Stimulated activated CD8-positive, alpha-beta memory T cell treated with anti-CD3 and anti-CD28 coated beads, Interleukin-12 subunit alpha, Interleukin-12 subunit beta, amount 100 ng/mL, for 24 hours (primary cell): Measurements from ENCODE around the gene DCBLD1.
"Not testable (repeated sequence)": the region's sequence is repeated elsewhere in the genome, so short reads cannot be mapped to it uniquely, and the experiment has no call there.

Source experiments
- DNase-seq: peaks from one replicate; pipeline ENCODE4 v3.0.0-alpha.2; 2020; ENCODE audit errors: extremely low read depth

The DCBLD1 gene

GRCh38 chr6:117482240-117483003 lies at the start of gene DCBLD1:
Gene DCBLD1, plus strand, starts transcription at chr6:117482674. Its CDS starts 108 bp downstream, at chr6:117482782.
- no peak for DNase-seq

- no peak for DNase-seq
Observed at GRCh38 chr6:117440706-117441525, 41.6 kb upstream of the DCBLD1 start.

- no peak for DNase-seq
Observed at GRCh38 chr6:117441824-117442264, 40.6 kb upstream of the DCBLD1 start.

- DNase-seq = not testable (repeated sequence)
Observed at GRCh38 chr6:117442313-117442712, 40.2 kb upstream of the DCBLD1 start.

GRCh38 chr6:117444600-117444999 lies 37.9 kb upstream of the DCBLD1 start:
- no peak for DNase-seq

- no peak for DNase-seq
Observed at GRCh38 chr6:117446861-117447260, 35.6 kb upstream of the DCBLD1 start.

GRCh38 chr6:117448011-117448410 lies 34.5 kb upstream of the DCBLD1 start:
- no peak for DNase-seq

- no peak for DNase-seq
Observed at GRCh38 chr6:117448732-117449485, 33.6 kb upstream of the DCBLD1 start.

GRCh38 chr6:117449549-117450439 lies 32.7 kb upstream of the DCBLD1 start:
- no peak for DNase-seq

GRCh38 chr6:117451671-117452070 lies 30.8 kb upstream of the DCBLD1 start:
- DNase-seq = no peak

- no peak for DNase-seq
Observed at GRCh38 chr6:117456250-117456649, 26.2 kb upstream of the DCBLD1 start.

GRCh38 chr6:117456998-117457397 lies 25.5 kb upstream of the DCBLD1 start:
- no peak for DNase-seq

GRCh38 chr6:117459204-117459944 lies 23.1 kb upstream of the DCBLD1 start:
- DNase-seq = no peak

GRCh38 chr6:117463762-117464665 lies 18.5 kb upstream of the DCBLD1 start:
- no peak for DNase-seq

GRCh38 chr6:117464700-117465099 lies 17.8 kb upstream of the DCBLD1 start:
- no peak for DNase-seq

- no peak for DNase-seq
Observed at GRCh38 chr6:117465691-117466090, 16.8 kb upstream of the DCBLD1 start.

- DNase-seq = no peak
Observed at GRCh38 chr6:117467876-117468275, 14.6 kb upstream of the DCBLD1 start.

- not testable (repeated sequence) for DNase-seq
Observed at GRCh38 chr6:117468527-117468926, 13.9 kb upstream of the DCBLD1 start.

- no peak for DNase-seq
Observed at GRCh38 chr6:117469356-117469755, 13.1 kb upstream of the DCBLD1 start.
